Endothelial cell of umbilical vein (primary cell): ENCODE data around the gene OARD1. TPM values are rescaled to one million over a fixed set of nuclear protein-coding genes. Genes with fewer than 3 reads are reported as not detected.

Experiments
- BruUV-seq: library from RNA; stranded (reverse); fragments of 400-500 nt; replicated peaks from 2 replicates; lab custom pipeline; 2021; lab: Mats Ljungman, UMichigan
- CTCF ChIA-PET: fragments of 300-600, 350-600 bp; sonication (Branson Sonifier 250); formaldehyde crosslinking; loops from one replicate; lab custom pipeline; 2021; ENCODE audit warnings: antibody characterized with exemption, inconsistent platforms; lab: Charles Lee
- POLR2A ChIA-PET: fragments of 300-600, 350-600 bp; sonication (Branson Sonifier 250); formaldehyde crosslinking; loops from one replicate; lab custom pipeline; 2021; ENCODE audit warnings: antibody characterized with exemption, inconsistent platforms; lab: Charles Lee
- DNase-seq: peaks from one replicate; pipeline ENCODE4 v3.0.0-alpha.2; 2011; ENCODE audit warnings: low read depth, low spot score
- FAIRE-seq: peaks from 2 replicates; lab custom pipeline; 2011; peaks lifted over from hg19 to GRCh38; lab: Jason Lieb, UNC
- H2AFZ ChIP-seq: 2 replicates; pipeline ENCODE4 v1.6.0; 2012; ENCODE audit warnings: low read depth, low read length, control low read depth, inconsistent platforms
- H3K27ac ChIP-seq: 2 replicates; pipeline ENCODE4 v1.5.1; 2011; ENCODE audit warnings: low read depth, mild to moderate bottlenecking, control low read depth, low read length, moderate library complexity; ENCODE audit not compliant: insufficient read depth
- H3K27me3 ChIP-seq, 2 experiments: 2 replicates each; pipeline versions ENCODE4 v1.6.0 to v1.6.1; 2011; ENCODE audit warnings: low read length in 2 of 2, mixed read lengths in 1 of 2; ENCODE audit not compliant: control insufficient read depth in 2 of 2, insufficient read depth in 2 of 2
- H3K36me3 ChIP-seq, 2 experiments: 2 replicates in 1 of 2; 3 replicates in 1 of 2; pipeline ENCODE4 v1.5.1; 2011; ENCODE audit warnings: low read length in 2 of 2, mild to moderate bottlenecking in 1 of 2, moderate library complexity in 1 of 2; ENCODE audit not compliant: control insufficient read depth in 2 of 2, insufficient read depth in 2 of 2; ENCODE audit errors: extremely low read depth in 1 of 2
- H3K4me1 ChIP-seq: 3 replicates; pipeline ENCODE4 v1.5.1; 2011; ENCODE audit warnings: mild to moderate bottlenecking, low read length; ENCODE audit not compliant: control insufficient read depth, insufficient read depth; ENCODE audit errors: extremely low read depth
- H3K4me2 ChIP-seq: 2 replicates; pipeline ENCODE4 v1.6.1; 2011; ENCODE audit warnings: low read length, control low read depth, mixed read lengths; ENCODE audit not compliant: insufficient read depth
- H3K4me3 ChIP-seq, 3 experiments: fragments of 200-600 bp in 1 of 3; sonication (generic), shearing (Covaris generic) in 1 of 3; replicated peaks in 1 of 3; 2 replicates each; pipeline ENCODE4 v1.5.1; 2011 to 2016; ENCODE audit warnings: control low read depth in 3 of 3, low read length in 3 of 3, mild to moderate bottlenecking in 2 of 3, inconsistent platforms in 1 of 3, low read depth in 1 of 3, moderate library complexity in 1 of 3; ENCODE audit not compliant: insufficient read depth in 1 of 3
- H3K79me2 ChIP-seq: 2 replicates; pipeline ENCODE4 v1.6.0; 2012; ENCODE audit warnings: low read length, inconsistent platforms; ENCODE audit not compliant: control insufficient read depth, insufficient read depth
- H3K9ac ChIP-seq: replicated peaks from 2 replicates; pipeline ENCODE3; 2011; ENCODE audit warnings: low read length, control low read depth; ENCODE audit not compliant: insufficient read depth; ENCODE audit errors: extremely low read depth
- H3K9me1 ChIP-seq: replicated peaks from 3 replicates; pipeline ENCODE4 v1.6.0; 2011; ENCODE audit warnings: mild to moderate bottlenecking, low read length; ENCODE audit not compliant: control insufficient read depth, insufficient read depth; ENCODE audit errors: extremely low read depth
- H3K9me3 ChIP-seq: replicated peaks from 2 replicates; pipeline ENCODE4 v1.5.1; 2012; ENCODE audit warnings: low read length, inconsistent platforms; ENCODE audit not compliant: control insufficient read depth, insufficient read depth
- H4K20me1 ChIP-seq: replicated peaks from 2 replicates; pipeline ENCODE3; 2011; ENCODE audit warnings: mild to moderate bottlenecking, low read length; ENCODE audit not compliant: control insufficient read depth, insufficient read depth; ENCODE audit errors: extremely low read depth
- EZH2 ChIP-seq: IDR thresholded peaks from 2 replicates; pipeline ENCODE4 v1.6.1; 2012; ENCODE audit warnings: borderline replicate concordance, low read depth, mild to moderate bottlenecking, moderate library complexity, low read length, inconsistent platforms; ENCODE audit not compliant: severe bottlenecking
- FOS ChIP-seq: IDR thresholded peaks from 2 replicates; pipeline ENCODE4 v1.6.1; 2011; ENCODE audit warnings: mild to moderate bottlenecking, low read length, moderate library complexity, borderline replicate concordance; ENCODE audit not compliant: insufficient read depth
- GATA2 ChIP-seq: IDR thresholded peaks from 2 replicates; pipeline ENCODE4 v1.7.0; 2011; ENCODE audit warnings: low read depth, mild to moderate bottlenecking, moderate library complexity, mixed read lengths, low read length; ENCODE audit not compliant: insufficient read length, insufficient read depth
- JUN ChIP-seq: IDR thresholded peaks from 2 replicates; pipeline ENCODE4 v1.6.1; 2011; ENCODE audit warnings: borderline replicate concordance, low read depth; ENCODE audit not compliant: insufficient read length, insufficient read depth
- MYC ChIP-seq: IDR thresholded peaks from one replicate; pipeline ENCODE4 v1.6.1; 2011; ENCODE audit warnings: mild to moderate bottlenecking, low read depth, low read length
- POLR2A ChIP-seq: IDR thresholded peaks from 2 replicates; pipeline ENCODE4 v1.6.1; 2012; ENCODE audit warnings: low read depth, mild to moderate bottlenecking, control low read depth, low read length
- POLR2AphosphoS5 ChIP-seq: IDR thresholded peaks from 2 replicates; pipeline ENCODE4 v1.6.1; 2012; ENCODE audit warnings: low read depth, mild to moderate bottlenecking, control low read depth, low read length, moderate library complexity; ENCODE audit not compliant: insufficient read depth
- dilution Hi-C: fragments of 300-500 bp; cut with MboI; formaldehyde crosslinking; loops from one replicate; pipeline ENCODE4 v1.15.0; 2019; ENCODE audit warnings: low sequenced_read_pairs; ENCODE audit not compliant: extremely low pct_ligation_motif_present
- intact Hi-C: fragments of 100-400 bp; cut with micrococcal nuclease; formaldehyde crosslinking; loops from one replicate; pipeline ENCODE4 v1.10.0; 2022
- polyA plus RNA-seq, 4 experiments: library from polyadenylated mRNA; depleted of rRNA in 3 of 4; stranded (reverse) in 3 of 4; unstranded in 1 of 4; fragments of >200 nt; gene quantifications; 2 replicates each; pipeline versions ENCODE4 v1.2.1 to v1.2.3, GENCODE V29; 2011 to 2012; ENCODE audit warnings: missing spikeins in 1 of 4
- total RNA-seq: library from RNA; stranded (reverse); gene quantifications from 2 replicates; pipeline ENCODE4 v1.2.3, GENCODE V29; 2021
- TF ChIP-seq, protein P1 (sequence below): IDR thresholded peaks from 2 replicates; pipeline ENCODE4 v1.6.1; 2011; ENCODE audit not compliant: insufficient read depth, insufficient read length
- TF ChIP-seq, protein P2 (sequence below), 2 donors: IDR thresholded peaks; 1 replicate in 1 of 2; 2 replicates in 1 of 2; pipeline ENCODE4 v1.5.1; 2011; ENCODE audit warnings: low read length in 2 of 2, mild to moderate bottlenecking in 2 of 2, moderate library complexity in 2 of 2, control low read depth in 1 of 2, inconsistent platforms in 1 of 2, low read depth in 1 of 2; ENCODE audit not compliant: insufficient read depth in 1 of 2; ENCODE audit errors: extremely low read depth in 1 of 2

The OARD1 gene
- total and polyA plus RNA-seq, 2 donors (not counting 3 experiments of a cell fraction or from before 2014, with no cell fraction given) = 5.2 to 13.0 TPM

DNA sequence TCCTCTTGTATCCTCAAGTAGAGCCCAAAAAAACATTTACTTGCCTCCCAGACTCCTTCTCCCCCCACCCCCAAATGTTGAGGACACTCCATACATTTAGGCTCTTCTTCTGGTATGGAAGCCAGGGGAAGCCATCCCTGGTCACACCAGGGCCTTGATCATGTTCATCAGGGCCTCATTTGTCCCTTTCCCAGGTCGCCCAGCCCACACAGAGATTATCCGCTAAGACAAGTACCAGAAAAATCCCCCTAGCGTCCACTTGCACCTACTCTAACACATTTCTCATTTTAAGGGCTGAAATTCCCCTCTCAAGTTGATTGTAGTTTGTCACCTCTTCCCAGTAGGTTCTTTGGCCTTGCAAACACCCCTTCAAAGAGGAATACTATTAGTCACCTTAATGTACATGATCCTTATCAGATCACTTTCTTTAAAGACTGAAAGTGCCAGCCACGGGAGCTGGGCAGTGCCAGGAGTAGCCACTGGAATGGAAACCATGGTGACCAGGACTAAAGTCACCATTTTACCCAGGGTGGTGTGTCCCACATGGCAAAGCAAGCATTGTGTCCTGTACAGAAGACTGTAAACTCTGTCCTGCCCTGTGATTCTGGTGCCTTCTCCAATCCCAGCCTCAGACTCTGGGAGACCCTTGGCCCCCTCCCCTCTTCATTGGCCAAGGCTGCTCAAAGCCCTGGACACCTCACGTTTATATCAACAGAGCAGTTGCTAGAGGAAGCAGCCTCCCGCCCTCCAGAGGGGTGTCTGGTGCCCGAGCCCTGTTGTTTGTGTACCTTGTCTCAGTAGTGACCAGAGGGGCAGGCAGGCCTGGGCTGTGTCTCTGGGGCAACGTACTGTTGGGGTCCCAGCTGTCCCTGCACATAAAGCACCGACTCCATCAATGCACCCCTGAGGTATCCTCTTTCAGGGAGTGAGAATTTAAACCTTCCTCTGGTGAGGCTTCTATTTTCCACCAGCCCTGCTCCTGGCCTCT lies 24.1 kb downstream of the OARD1 start:
- Histone ChIP-seq H3K4me3 (no peak overlapping the region), H3K9me3 (no peaks in the 10 kb centered on the region), H3K36me3 (no peaks in the 10 kb centered on the region), H2AFZ (no peak overlapping the region), H3K27ac (no peak overlapping the region), H3K9me1 (no peaks in the 10 kb centered on the region), H3K79me2 (no peaks in the 10 kb centered on the region), H3K9ac (no peak overlapping the region), H4K20me1 (no peaks in the 10 kb centered on the region), H3K4me2 (no peak overlapping the region), H3K27me3 (peaks cover 0 to 2% of the 10 kb centered on the region in 2 experiments), H3K4me1 (peaks cover 5% of the 10 kb centered on the region)
- dilution Hi-C loops (no loop called here), intact Hi-C loops (no loop called here)
- ChIA-PET POLR2A (no interaction called here), CTCF (interaction anchor here (1.5 to 3.2 kb wide), 2 partner anchors 8 to 18 kb away, joined by 3 to 22 read pairs; partner anchors contain the start of gene UNC5CL)
- FAIRE-seq = no peak
- BruUV-seq = no TSS peak
- DNase-seq = no peak
- TF ChIP-seq EZH2 = no peak
- TF ChIP-seq FOS = no peak
- no peak for TF ChIP-seq JUN
- TF ChIP-seq MYC = no peak
- TF ChIP-seq, protein P1, sequence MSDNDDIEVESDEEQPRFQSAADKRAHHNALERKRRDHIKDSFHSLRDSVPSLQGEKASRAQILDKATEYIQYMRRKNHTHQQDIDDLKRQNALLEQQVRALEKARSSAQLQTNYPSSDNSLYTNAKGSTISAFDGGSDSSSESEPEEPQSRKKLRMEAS = no peak

DNA sequence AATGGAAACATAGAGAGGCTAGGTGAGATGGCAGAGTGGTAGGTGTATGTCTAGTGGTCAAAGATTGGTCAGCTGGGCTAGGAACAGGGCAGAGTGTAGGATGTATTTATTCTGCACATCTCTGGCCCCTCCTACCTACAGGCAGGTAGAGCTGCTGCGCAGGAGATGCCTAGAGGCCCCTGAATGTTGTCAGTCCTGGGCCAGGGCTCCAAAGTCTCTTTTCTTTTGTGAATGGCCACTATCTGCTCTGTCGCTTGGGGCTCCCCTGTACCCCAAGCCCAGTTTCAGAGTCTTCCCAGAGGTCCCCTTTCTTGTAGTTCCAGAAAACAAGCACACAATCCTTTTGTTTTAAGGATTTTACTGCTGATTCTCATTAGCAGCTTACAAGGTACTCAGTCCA lies 24.9 kb downstream of the OARD1 start:
- intact Hi-C loops = no loop called here
- Histone ChIP-seq H3K9me3 (no peaks in the 10 kb centered on the region), H2AFZ (no peak overlapping the region), H3K27me3 (peaks cover 0 to 2% of the 10 kb centered on the region in 2 experiments), H3K27ac (no peak overlapping the region), H3K36me3 (no peaks in the 10 kb centered on the region), H3K4me2 (no peak overlapping the region), H3K79me2 (no peaks in the 10 kb centered on the region), H3K9ac (no peak overlapping the region), H4K20me1 (no peaks in the 10 kb centered on the region), H3K9me1 (no peaks in the 10 kb centered on the region), H3K4me1 (peaks cover 7% of the 10 kb centered on the region), H3K4me3 (no peak overlapping the region)
- dilution Hi-C loops = no loop called here
- TF ChIP-seq, protein P2, sequence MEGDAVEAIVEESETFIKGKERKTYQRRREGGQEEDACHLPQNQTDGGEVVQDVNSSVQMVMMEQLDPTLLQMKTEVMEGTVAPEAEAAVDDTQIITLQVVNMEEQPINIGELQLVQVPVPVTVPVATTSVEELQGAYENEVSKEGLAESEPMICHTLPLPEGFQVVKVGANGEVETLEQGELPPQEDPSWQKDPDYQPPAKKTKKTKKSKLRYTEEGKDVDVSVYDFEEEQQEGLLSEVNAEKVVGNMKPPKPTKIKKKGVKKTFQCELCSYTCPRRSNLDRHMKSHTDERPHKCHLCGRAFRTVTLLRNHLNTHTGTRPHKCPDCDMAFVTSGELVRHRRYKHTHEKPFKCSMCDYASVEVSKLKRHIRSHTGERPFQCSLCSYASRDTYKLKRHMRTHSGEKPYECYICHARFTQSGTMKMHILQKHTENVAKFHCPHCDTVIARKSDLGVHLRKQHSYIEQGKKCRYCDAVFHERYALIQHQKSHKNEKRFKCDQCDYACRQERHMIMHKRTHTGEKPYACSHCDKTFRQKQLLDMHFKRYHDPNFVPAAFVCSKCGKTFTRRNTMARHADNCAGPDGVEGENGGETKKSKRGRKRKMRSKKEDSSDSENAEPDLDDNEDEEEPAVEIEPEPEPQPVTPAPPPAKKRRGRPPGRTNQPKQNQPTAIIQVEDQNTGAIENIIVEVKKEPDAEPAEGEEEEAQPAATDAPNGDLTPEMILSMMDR (IDR thresholded peaks at IDR 0.05; ENCODE audit: extremely low read depth in 1 of 2, insufficient read depth in 1 of 2, low read depth in 1 of 2, low read length in 2 of 2) = no peak
- TF ChIP-seq JUN = no peak
- TF ChIP-seq POLR2AphosphoS5 = no peak
- no peak for TF ChIP-seq EZH2
- no peak for TF ChIP-seq POLR2A
- TF ChIP-seq MYC = no peak
- TF ChIP-seq GATA2 = no peak
- TF ChIP-seq FOS = no peak
- TF ChIP-seq, protein P1 = no peak
- no TSS peak for BruUV-seq
- POLR2A ChIA-PET = no interaction called here
- DNase-seq = no peak
- CTCF ChIA-PET = interaction anchor here (1.1 to 1.6 kb wide), 3 partner anchors 8 to 17 kb away, joined by 3 to 10 read pairs (median 4); no protein-coding TSS in a partner anchor
- FAIRE-seq = no peak
